ENCODE data around the gene TPSAB1. TPM values are rescaled to one million over a fixed set of nuclear protein-coding genes. Genes with fewer than 3 reads are reported as not detected.

Gene TPSAB1
- total RNA-seq, 1 donor from 2014 or later, result not detected

GRCh38 chr16:1276580-1276878 lies 36.0 kb downstream of the TPSAB1 start:
- Mint-ChIP-seq H3K36me3 (ENCODE audit: low read depth) (no peaks in the 10 kb centered on the region), H3K4me1 (ENCODE audit: low read depth) (no peaks in the 10 kb centered on the region), H3K27ac (no peak overlapping the region), H3K27me3 (ENCODE audit: low read depth) (no peaks in the 10 kb centered on the region), H3K4me3 (ENCODE audit: low read depth) (no peak overlapping the region), H3K9me3 (no peaks in the 10 kb centered on the region)
- DNase-seq (ENCODE audit: low spot score), result no peak
- intact Hi-C loops (cut with micrococcal nuclease), result no loop called here

GRCh38 chr16:1277151-1277598 lies 36.7 kb downstream of the TPSAB1 start:
- intact Hi-C loops (cut with micrococcal nuclease), result no loop called here
- Mint-ChIP-seq H3K27me3 (ENCODE audit: low read depth) (no peaks in the 10 kb centered on the region), H3K36me3 (ENCODE audit: low read depth) (no peaks in the 10 kb centered on the region), H3K4me1 (ENCODE audit: low read depth) (no peaks in the 10 kb centered on the region), H3K9me3 (no peaks in the 10 kb centered on the region), H3K4me3 (ENCODE audit: low read depth) (no peak overlapping the region), H3K27ac (no peak overlapping the region)
- no peak for DNase-seq (ENCODE audit: low spot score)

- no peak for DNase-seq (ENCODE audit: low spot score)
- no peak overlapping the region for H3K4me3 Mint-ChIP-seq (ENCODE audit: low read depth)
- H3K36me3 Mint-ChIP-seq (ENCODE audit: low read depth), result no peaks in the 10 kb centered on the region
- H3K4me1 Mint-ChIP-seq (ENCODE audit: low read depth), result no peaks in the 10 kb centered on the region
- intact Hi-C loops (cut with micrococcal nuclease), result no loop called here
- no peak overlapping the region for H3K27ac Mint-ChIP-seq
- no peaks in the 10 kb centered on the region for H3K9me3 Mint-ChIP-seq
- H3K27me3 Mint-ChIP-seq (ENCODE audit: low read depth), result no peaks in the 10 kb centered on the region
Measured at GRCh38 chr16:1277617-1278282, 37.2 kb downstream of the TPSAB1 start.

- Mint-ChIP-seq H3K4me3 (ENCODE audit: low read depth) (no peak overlapping the region), H3K27me3 (ENCODE audit: low read depth) (no peaks in the 10 kb centered on the region), H3K4me1 (ENCODE audit: low read depth) (no peaks in the 10 kb centered on the region), H3K36me3 (ENCODE audit: low read depth) (no peaks in the 10 kb centered on the region), H3K27ac (no peak overlapping the region), H3K9me3 (no peaks in the 10 kb centered on the region)
- no peak for DNase-seq (ENCODE audit: low spot score)
- intact Hi-C loops (cut with micrococcal nuclease), result no loop called here
Measured at GRCh38 chr16:1278477-1278876, 38.0 kb downstream of the TPSAB1 start.

GRCh38 chr16:1279081-1279944 lies 38.8 kb downstream of the TPSAB1 start:
- intact Hi-C loops (cut with micrococcal nuclease), result no loop called here
- Mint-ChIP-seq H3K4me3 (ENCODE audit: low read depth) (no peak overlapping the region), H3K27me3 (ENCODE audit: low read depth) (no peaks in the 10 kb centered on the region), H3K4me1 (ENCODE audit: low read depth) (no peaks in the 10 kb centered on the region), H3K9me3 (no peaks in the 10 kb centered on the region), H3K36me3 (ENCODE audit: low read depth) (no peaks in the 10 kb centered on the region), H3K27ac (no peak overlapping the region)
- no peak for DNase-seq (ENCODE audit: low spot score)

GRCh38 chr16:1279945-1280589 lies 39.6 kb downstream of the TPSAB1 start:
- H3K27ac Mint-ChIP-seq, result no peak overlapping the region
- H3K27me3 Mint-ChIP-seq (ENCODE audit: low read depth), result no peaks in the 10 kb centered on the region
- H3K4me1 Mint-ChIP-seq (ENCODE audit: low read depth), result no peaks in the 10 kb centered on the region
- no peak for DNase-seq (ENCODE audit: low spot score)
- intact Hi-C loops (cut with micrococcal nuclease), result no loop called here
- no peak overlapping the region for H3K4me3 Mint-ChIP-seq (ENCODE audit: low read depth)
- no peaks in the 10 kb centered on the region for H3K36me3 Mint-ChIP-seq (ENCODE audit: low read depth)
- H3K9me3 Mint-ChIP-seq, result no peaks in the 10 kb centered on the region

GRCh38 chr16:1280783-1281182 lies 40.3 kb downstream of the TPSAB1 start:
- H3K27ac Mint-ChIP-seq, result no peak overlapping the region
- no peak for DNase-seq (ENCODE audit: low spot score)
- H3K27me3 Mint-ChIP-seq (ENCODE audit: low read depth), result no peaks in the 10 kb centered on the region
- H3K4me1 Mint-ChIP-seq (ENCODE audit: low read depth), result no peaks in the 10 kb centered on the region
- H3K4me3 Mint-ChIP-seq (ENCODE audit: low read depth), result no peak overlapping the region
- no peaks in the 10 kb centered on the region for H3K36me3 Mint-ChIP-seq (ENCODE audit: low read depth)
- H3K9me3 Mint-ChIP-seq, result no peaks in the 10 kb centered on the region
- intact Hi-C loops (cut with micrococcal nuclease), result no loop called here

- Mint-ChIP-seq H3K4me3 (ENCODE audit: low read depth) (no peak overlapping the region), H3K27ac (no peak overlapping the region), H3K9me3 (no peaks in the 10 kb centered on the region), H3K27me3 (ENCODE audit: low read depth) (no peaks in the 10 kb centered on the region), H3K36me3 (ENCODE audit: low read depth) (no peaks in the 10 kb centered on the region), H3K4me1 (ENCODE audit: low read depth) (no peaks in the 10 kb centered on the region)
- no peak for DNase-seq (ENCODE audit: low spot score)
- intact Hi-C loops (cut with micrococcal nuclease), result no loop called here
Measured at GRCh38 chr16:1281517-1281916, 41.0 kb downstream of the TPSAB1 start.

GRCh38 chr16:1282324-1282973 lies 41.9 kb downstream of the TPSAB1 start:
- Mint-ChIP-seq H3K27ac (no peak overlapping the region), H3K4me3 (ENCODE audit: low read depth) (no peak overlapping the region), H3K36me3 (ENCODE audit: low read depth) (no peaks in the 10 kb centered on the region), H3K4me1 (ENCODE audit: low read depth) (no peaks in the 10 kb centered on the region), H3K27me3 (ENCODE audit: low read depth) (no peaks in the 10 kb centered on the region), H3K9me3 (no peaks in the 10 kb centered on the region)
- intact Hi-C loops (cut with micrococcal nuclease), result no loop called here
- no peak for DNase-seq (ENCODE audit: low spot score)

- Mint-ChIP-seq H3K27me3 (ENCODE audit: low read depth) (peaks cover 3% of the 10 kb centered on the region), H3K4me1 (ENCODE audit: low read depth) (no peaks in the 10 kb centered on the region), H3K4me3 (ENCODE audit: low read depth) (no peak overlapping the region), H3K36me3 (ENCODE audit: low read depth) (no peaks in the 10 kb centered on the region), H3K27ac (no peak overlapping the region), H3K9me3 (no peaks in the 10 kb centered on the region)
- intact Hi-C loops (cut with micrococcal nuclease), result no loop called here
- DNase-seq (ENCODE audit: low spot score), result no peak
Measured at GRCh38 chr16:1283296-1283695, 42.8 kb downstream of the TPSAB1 start.

- Mint-ChIP-seq H3K27me3 (ENCODE audit: low read depth) (peaks cover 4% of the 10 kb centered on the region), H3K4me1 (ENCODE audit: low read depth) (no peaks in the 10 kb centered on the region), H3K27ac (no peak overlapping the region), H3K36me3 (ENCODE audit: low read depth) (no peaks in the 10 kb centered on the region), H3K9me3 (no peaks in the 10 kb centered on the region), H3K4me3 (ENCODE audit: low read depth) (no peak overlapping the region)
- intact Hi-C loops (cut with micrococcal nuclease), result no loop called here
- DNase-seq (ENCODE audit: low spot score), result no peak
Measured at GRCh38 chr16:1283996-1284616, 43.6 kb downstream of the TPSAB1 start.

- Mint-ChIP-seq H3K4me3 (ENCODE audit: low read depth) (no peak overlapping the region), H3K9me3 (no peaks in the 10 kb centered on the region), H3K27ac (no peak overlapping the region), H3K27me3 (ENCODE audit: low read depth) (peaks cover 16% of the 10 kb centered on the region), H3K4me1 (ENCODE audit: low read depth) (no peaks in the 10 kb centered on the region), H3K36me3 (ENCODE audit: low read depth) (no peaks in the 10 kb centered on the region)
- intact Hi-C loops (cut with micrococcal nuclease), result no loop called here
- no peak for DNase-seq (ENCODE audit: low spot score)
Measured at GRCh38 chr16:1285669-1286512, 45.4 kb downstream of the TPSAB1 start.

All from activated T-helper 2 cell treated with anti-CD3 and anti-CD28 coated beads, Interferon-gamma antibody, Interleukin-2, Interleukin-4, amounts not matched to agents 10 μg/mL and 5 μg/mL and 100 μg/mL, durations not matched to agents 14 hours and 24 hours and 36 hours (primary cell).